Measurements from ENCODE around the gene TIMM17A. TPM values are rescaled to one million over a fixed set of nuclear protein-coding genes. Genes with fewer than 3 reads are reported as not detected.
A peak's percentile ranks its signal among the peaks of the same experiment; 100 is the strongest.

TIMM17A gene
- polyA plus RNA-seq, 1 experiment, result 54.6 TPM

DNA sequence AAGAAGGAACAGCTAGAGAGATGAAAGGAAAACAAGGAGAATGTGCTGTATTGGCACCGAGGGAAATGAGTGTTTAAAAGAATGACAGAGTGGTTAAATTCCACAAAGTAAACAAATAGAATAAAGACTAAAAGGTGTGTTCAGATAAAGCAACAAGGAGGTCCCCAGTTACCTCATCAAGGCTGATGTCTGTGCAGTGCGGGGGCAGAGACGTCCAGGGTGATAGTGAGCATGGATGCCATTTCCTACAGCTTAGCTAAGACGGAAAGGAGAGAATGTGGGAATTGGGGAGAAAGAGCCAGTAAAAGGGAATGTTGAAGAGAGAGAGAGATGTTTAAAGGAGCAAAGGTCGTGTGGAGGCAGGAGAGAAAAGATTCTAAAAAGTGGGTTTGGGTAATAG lies 24.5 kb upstream of the TIMM17A start:
- Histone ChIP-seq H3K27me3 (ENCODE audit: control insufficient read depth, insufficient read depth, low read length) (no peaks in the 10 kb centered on the region), H3K36me3 (ENCODE audit: control insufficient read depth, insufficient read depth, low read length) (peaks cover 3% of the 10 kb centered on the region; the same call in 1 of the 2 replicates), H3K4me3 (ENCODE audit: low read depth, low read length) (no peak overlapping the region)
- TF ChIP-seq, protein P1, sequence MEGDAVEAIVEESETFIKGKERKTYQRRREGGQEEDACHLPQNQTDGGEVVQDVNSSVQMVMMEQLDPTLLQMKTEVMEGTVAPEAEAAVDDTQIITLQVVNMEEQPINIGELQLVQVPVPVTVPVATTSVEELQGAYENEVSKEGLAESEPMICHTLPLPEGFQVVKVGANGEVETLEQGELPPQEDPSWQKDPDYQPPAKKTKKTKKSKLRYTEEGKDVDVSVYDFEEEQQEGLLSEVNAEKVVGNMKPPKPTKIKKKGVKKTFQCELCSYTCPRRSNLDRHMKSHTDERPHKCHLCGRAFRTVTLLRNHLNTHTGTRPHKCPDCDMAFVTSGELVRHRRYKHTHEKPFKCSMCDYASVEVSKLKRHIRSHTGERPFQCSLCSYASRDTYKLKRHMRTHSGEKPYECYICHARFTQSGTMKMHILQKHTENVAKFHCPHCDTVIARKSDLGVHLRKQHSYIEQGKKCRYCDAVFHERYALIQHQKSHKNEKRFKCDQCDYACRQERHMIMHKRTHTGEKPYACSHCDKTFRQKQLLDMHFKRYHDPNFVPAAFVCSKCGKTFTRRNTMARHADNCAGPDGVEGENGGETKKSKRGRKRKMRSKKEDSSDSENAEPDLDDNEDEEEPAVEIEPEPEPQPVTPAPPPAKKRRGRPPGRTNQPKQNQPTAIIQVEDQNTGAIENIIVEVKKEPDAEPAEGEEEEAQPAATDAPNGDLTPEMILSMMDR (IDR thresholded peaks at IDR 0.05; ENCODE audit: insufficient read depth, low read depth, low read length), result no peak
- CTCF ChIA-PET, result no interaction called here
- POLR2A ChIA-PET, result no interaction called here
- no peak for DNase-seq (ENCODE audit: low read depth)

DNA sequence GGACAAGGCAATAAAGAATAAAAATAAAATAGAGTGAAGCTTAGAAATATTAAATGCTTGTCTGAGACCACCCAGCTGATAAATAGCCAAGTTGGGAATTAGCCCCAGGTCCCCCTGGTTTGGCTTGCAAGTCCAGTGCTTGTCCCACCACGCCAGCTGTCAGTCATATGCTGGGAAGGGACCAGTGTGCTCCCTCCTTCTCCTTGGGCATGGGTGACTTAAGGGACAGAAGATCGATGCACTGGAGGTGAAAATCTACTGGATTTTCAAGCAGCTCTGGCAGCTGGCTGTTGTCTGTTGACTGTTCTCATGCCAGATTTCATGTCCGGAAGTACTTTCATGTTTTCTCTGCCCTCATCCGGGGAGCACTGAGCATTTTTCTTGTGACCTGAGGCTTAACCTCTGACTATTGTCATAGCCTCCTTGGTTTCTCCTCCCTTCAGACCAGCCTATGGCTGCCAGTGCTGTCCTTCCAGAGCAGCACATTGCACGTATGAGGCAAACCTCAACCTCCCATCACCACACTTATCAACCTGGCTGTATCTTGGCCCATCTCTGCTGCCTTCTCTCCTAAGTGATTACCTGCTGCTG lies 21.4 kb upstream of the TIMM17A start:
- H3K27me3 ChIP-seq (ENCODE audit: control insufficient read depth, insufficient read depth, low read length), result no peaks in the 10 kb centered on the region
- CTCF ChIA-PET, result interaction anchor here (0.6 to 1.0 kb wide), 3 partner anchors 9 to 38 kb away, joined by 3 read pairs; no protein-coding TSS in a partner anchor
- peaks cover 3% of the 10 kb centered on the region; the same call in 1 of the 2 replicates for H3K36me3 ChIP-seq (ENCODE audit: control insufficient read depth, insufficient read depth, low read length)
- no peak overlapping the region for H3K4me3 ChIP-seq (ENCODE audit: low read depth, low read length)
- DNase-seq (ENCODE audit: low read depth), result no peak
- POLR2A ChIA-PET, result interaction anchor here (0.5 to 0.6 kb wide), 2 partner anchors 14 to 30 kb away, joined by 3 to 9 read pairs; no protein-coding TSS in a partner anchor
- TF ChIP-seq, protein P1 (IDR thresholded peaks at IDR 0.05; ENCODE audit: insufficient read depth, low read depth, low read length), result no peak

DNA sequence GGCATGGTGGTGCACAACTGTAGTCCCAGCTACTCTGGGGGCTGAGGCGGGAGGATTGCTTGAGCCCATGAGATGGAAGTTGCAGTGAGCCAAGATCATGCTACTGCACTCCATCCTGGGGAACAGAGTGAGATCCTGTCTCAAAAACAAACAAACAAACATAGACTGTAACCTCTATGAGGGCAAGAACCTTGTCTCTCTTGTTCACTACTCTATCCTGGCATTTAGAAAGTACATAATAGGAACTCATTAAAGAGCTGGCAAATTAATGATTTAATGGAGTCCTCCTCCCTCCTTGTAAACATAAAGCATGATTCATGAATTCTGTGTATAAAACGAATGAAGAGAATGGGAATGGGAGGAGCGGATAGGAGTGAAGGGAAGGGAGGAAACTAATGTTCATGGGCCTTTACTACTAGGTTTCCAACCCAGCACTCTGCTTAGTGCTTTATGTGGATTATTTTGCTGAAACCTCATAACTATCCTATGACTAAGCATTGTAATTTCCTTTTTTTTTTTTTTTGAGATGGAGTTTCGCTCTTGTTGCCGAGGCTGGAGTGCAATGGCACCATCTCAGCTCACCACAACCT lies 17.6 kb upstream of the TIMM17A start:
- POLR2A ChIA-PET, result interaction anchor here (0.6 kb wide), 1 partner anchor 44 kb away, joined by 4 read pairs; no protein-coding TSS in a partner anchor
- peak; percentile 83 for DNase-seq (ENCODE audit: low read depth)

DNA sequence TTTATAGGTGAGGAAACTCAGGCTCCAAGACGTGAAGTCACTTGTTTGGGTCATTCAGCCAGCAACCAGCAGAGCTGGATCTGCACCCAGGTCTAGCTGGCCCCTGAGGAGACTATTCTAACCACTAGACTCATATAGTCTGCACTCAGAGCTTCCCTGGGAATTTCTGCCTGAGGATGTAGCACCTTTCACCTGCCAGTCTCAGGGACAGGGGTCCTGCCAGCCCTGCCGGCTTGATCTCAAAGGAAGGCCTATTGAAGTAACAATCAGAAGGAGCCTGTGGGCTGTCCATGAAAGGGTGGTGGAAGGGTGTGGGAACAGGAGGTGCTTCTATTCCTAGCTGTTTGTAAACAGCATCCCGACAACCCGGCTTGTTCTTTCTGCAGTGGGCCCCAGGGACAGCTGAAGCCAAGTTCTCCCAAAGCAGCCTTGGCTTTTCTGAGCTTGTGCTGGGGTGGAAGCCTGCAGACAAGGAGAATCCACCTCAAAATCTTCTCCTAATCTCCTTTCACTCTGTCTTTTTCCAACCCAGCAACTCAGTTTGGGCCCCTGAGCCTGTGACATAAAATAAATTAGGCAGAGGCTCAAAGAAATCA lies 16.8 kb upstream of the TIMM17A start:
- no peak overlapping the region for H3K4me3 ChIP-seq (ENCODE audit: low read depth, low read length)
- TF ChIP-seq, protein P1 (IDR thresholded peaks at IDR 0.05; ENCODE audit: insufficient read depth, low read depth, low read length), result no peak
- no peaks in the 10 kb centered on the region for H3K36me3 ChIP-seq (ENCODE audit: control insufficient read depth, insufficient read depth, low read length)
- no peaks in the 10 kb centered on the region for H3K27me3 ChIP-seq (ENCODE audit: control insufficient read depth, insufficient read depth, low read length)
- CTCF ChIA-PET, result interaction anchor here (1.2 to 2.6 kb wide), 3 partner anchors 31 to 429 kb away, joined by 3 to 11 read pairs (median 4); no protein-coding TSS in a partner anchor
- POLR2A ChIA-PET, result no interaction called here
- no peak for DNase-seq (ENCODE audit: low read depth)

More for the DNA sequence above, 17.6 kb upstream of the TIMM17A start:
- TF ChIP-seq, protein P1 (IDR thresholded peaks at IDR 0.05; ENCODE audit: insufficient read depth, low read depth, low read length), result no peak
- H3K27me3 ChIP-seq (ENCODE audit: control insufficient read depth, insufficient read depth, low read length), result no peaks in the 10 kb centered on the region
- H3K4me3 ChIP-seq (ENCODE audit: low read depth, low read length), result no peak overlapping the region
- CTCF ChIA-PET, result interaction anchor here (0.7 to 2.6 kb wide), 3 partner anchors 18 to 428 kb away, joined by 3 to 11 read pairs (median 4); partner anchors contain the start of gene TIMM17A
- no peaks in the 10 kb centered on the region for H3K36me3 ChIP-seq (ENCODE audit: control insufficient read depth, insufficient read depth, low read length)

DNA sequence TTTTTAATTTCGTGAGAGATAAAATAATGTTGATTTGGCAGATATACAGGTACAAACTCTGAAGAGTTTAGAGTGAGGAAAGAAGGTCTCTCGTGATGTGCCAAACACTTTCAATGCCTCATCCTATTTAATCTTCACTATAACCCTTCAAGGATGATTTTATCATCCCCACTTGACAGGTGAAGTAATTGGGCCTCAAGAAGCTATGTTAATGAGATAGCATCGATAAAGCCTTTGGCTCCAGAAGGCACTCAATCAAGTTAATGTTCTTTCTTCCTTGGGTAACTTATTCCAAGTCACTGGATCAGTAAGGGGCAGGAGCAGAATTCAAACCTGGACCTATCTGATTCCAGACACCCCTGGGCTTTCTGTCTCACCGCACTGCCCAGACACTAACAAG lies 16.2 kb upstream of the TIMM17A start:
- TF ChIP-seq, protein P1 (IDR thresholded peaks at IDR 0.05; ENCODE audit: insufficient read depth, low read depth, low read length), result no peak
- Histone ChIP-seq H3K36me3 (ENCODE audit: control insufficient read depth, insufficient read depth, low read length) (no peaks in the 10 kb centered on the region), H3K4me3 (ENCODE audit: low read depth, low read length) (no peak overlapping the region), H3K27me3 (ENCODE audit: control insufficient read depth, insufficient read depth, low read length) (no peaks in the 10 kb centered on the region)
- ChIA-PET CTCF (interaction anchor here (1.2 to 2.6 kb wide), 2 partner anchors 32 to 43 kb away, joined by 3 to 11 read pairs; no protein-coding TSS in a partner anchor), POLR2A (no interaction called here)
- no peak for DNase-seq (ENCODE audit: low read depth)

All from BJ (cell line).